GM23338 (cell line): ENCODE data around the gene ATP8A2.

Experiments
- CREB1 ChIP-seq: fragments of 250-450 bp; sonication (Bioruptor Pico); IDR thresholded peaks from 2 replicates; pipeline ENCODE4 v1.5.0; 2020; ENCODE audit warnings: low read depth, mild to moderate bottlenecking, moderate library complexity
- CTCF ChIP-seq, 2 experiments: fragments of 200-600 bp in 1 of 2; sonication (generic) in 1 of 2; conservative IDR thresholded peaks; 2 replicates each; pipeline versions ENCODE4 v1.5.1 to v1.6.1; 2016 to 2017; ENCODE audit warnings: antibody characterized with exemption in 2 of 2, low read depth in 2 of 2, mild to moderate bottlenecking in 2 of 2, moderate library complexity in 1 of 2
- ETS1 ChIP-seq: IDR thresholded peaks from 2 replicates; pipeline ENCODE4 v1.6.1; 2016; ENCODE audit warnings: antibody characterized with exemption
- EZH2 ChIP-seq: fragments of 200-600 bp; sonication (generic); IDR thresholded peaks from one replicate; pipeline ENCODE4 v1.8.0; 2017; ENCODE audit warnings: antibody characterized with exemption, mild to moderate bottlenecking, low read depth; ENCODE audit not compliant: unreplicated experiment
- EZH2phosphoT487 ChIP-seq: fragments of 200-600 bp; sonication (generic); IDR thresholded peaks from one replicate; pipeline ENCODE4 v1.8.1; 2018; ENCODE audit warnings: antibody characterized with exemption; ENCODE audit not compliant: unreplicated experiment
- NANOG ChIP-seq: IDR thresholded peaks from 2 replicates; pipeline ENCODE4 v1.6.1; 2016; ENCODE audit warnings: antibody characterized with exemption, borderline replicate concordance
- POLR2AphosphoS5 ChIP-seq: IDR thresholded peaks from 2 replicates; pipeline ENCODE4 v1.6.1; 2016; ENCODE audit warnings: antibody characterized with exemption, low read depth
- REST ChIP-seq: IDR thresholded peaks from one replicate; pipeline ENCODE4 v1.6.1; 2018; ENCODE audit warnings: antibody characterized with exemption; ENCODE audit not compliant: unreplicated experiment
- ZNF331 ChIP-seq: fragments of 250-450 bp; sonication (Bioruptor Pico); IDR thresholded peaks from 2 replicates; pipeline ENCODE4 v1.5.0; 2020; ENCODE audit warnings: low read depth, mild to moderate bottlenecking, moderate library complexity

GRCh38 chr13:25324100-25324499 lies 47.7 kb upstream of the ATP8A2 start:
- TF ChIP-seq POLR2AphosphoS5 (no peak), ZNF331 (CRISPR knock-in tag) (no peak), ETS1 (no peak), CTCF (conservative IDR thresholded peaks at IDR 0.05; ENCODE audit: low read depth in 2 of 2) (no peak), NANOG (no peak), REST (no peak), CREB1 (CRISPR knock-in tag) (no peak), EZH2phosphoT487 (no peak), EZH2 (no peak)
